Panc1 (cell line): ENCODE measurements around the gene MBNL2.

ENCODE experiments used
- TF ChIP-seq, protein P1 (sequence below), 2 experiments: IDR thresholded peaks; 2 replicates each; pipeline ENCODE4 v1.6.1; 2011 to 2012; ENCODE audit warnings: low read depth in 2 of 2, control low read depth in 1 of 2, low read length in 1 of 2, mild to moderate bottlenecking in 1 of 2, moderate library complexity in 1 of 2; ENCODE audit not compliant: insufficient read depth in 1 of 2
- TF ChIP-seq, protein P2 (sequence below): fragments of 450-650 bp; IDR thresholded peaks from 2 replicates; pipeline ENCODE4 v1.5.1; 2017; ENCODE audit warnings: mild to moderate bottlenecking

DNA sequence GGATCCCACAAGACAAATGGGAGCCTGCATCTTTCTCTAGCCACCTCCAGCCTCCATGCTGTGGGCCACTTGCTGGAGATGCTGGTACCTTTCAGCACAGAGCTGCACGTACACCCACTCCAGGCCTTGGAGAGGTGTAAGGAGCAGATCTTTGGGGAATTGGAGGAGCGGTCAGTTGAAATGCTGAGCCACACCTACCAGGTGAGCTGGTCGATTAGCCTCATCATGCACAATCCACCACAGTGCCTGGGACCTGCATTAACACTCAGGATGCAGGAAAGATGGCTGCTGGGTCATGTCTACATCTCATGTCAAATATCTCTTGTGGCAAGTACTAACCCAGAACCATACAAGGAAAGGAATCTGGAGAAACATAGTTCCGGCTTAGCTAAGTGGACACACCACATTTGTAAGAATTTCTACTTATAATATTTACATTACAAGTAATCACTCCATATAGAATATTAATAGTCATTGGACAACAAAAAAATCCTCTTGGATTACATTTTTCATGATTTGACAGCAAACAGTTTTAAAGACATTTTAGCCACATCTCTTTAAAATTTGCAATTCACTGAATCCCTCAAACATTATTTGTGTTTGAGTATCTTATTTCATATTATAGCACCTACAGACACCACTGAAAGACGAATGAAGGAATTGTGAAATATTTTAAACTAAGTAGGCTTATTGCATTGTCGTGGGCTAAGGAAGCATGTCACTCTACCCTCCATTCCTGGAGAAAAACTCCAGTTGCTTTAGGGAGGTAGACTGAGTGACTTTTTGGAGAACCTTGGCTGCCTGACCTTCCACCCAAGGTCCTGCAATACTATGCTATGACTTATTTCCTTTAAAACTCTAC lies 21.8 kb upstream of the MBNL2 start:
- TF ChIP-seq, protein P1, sequence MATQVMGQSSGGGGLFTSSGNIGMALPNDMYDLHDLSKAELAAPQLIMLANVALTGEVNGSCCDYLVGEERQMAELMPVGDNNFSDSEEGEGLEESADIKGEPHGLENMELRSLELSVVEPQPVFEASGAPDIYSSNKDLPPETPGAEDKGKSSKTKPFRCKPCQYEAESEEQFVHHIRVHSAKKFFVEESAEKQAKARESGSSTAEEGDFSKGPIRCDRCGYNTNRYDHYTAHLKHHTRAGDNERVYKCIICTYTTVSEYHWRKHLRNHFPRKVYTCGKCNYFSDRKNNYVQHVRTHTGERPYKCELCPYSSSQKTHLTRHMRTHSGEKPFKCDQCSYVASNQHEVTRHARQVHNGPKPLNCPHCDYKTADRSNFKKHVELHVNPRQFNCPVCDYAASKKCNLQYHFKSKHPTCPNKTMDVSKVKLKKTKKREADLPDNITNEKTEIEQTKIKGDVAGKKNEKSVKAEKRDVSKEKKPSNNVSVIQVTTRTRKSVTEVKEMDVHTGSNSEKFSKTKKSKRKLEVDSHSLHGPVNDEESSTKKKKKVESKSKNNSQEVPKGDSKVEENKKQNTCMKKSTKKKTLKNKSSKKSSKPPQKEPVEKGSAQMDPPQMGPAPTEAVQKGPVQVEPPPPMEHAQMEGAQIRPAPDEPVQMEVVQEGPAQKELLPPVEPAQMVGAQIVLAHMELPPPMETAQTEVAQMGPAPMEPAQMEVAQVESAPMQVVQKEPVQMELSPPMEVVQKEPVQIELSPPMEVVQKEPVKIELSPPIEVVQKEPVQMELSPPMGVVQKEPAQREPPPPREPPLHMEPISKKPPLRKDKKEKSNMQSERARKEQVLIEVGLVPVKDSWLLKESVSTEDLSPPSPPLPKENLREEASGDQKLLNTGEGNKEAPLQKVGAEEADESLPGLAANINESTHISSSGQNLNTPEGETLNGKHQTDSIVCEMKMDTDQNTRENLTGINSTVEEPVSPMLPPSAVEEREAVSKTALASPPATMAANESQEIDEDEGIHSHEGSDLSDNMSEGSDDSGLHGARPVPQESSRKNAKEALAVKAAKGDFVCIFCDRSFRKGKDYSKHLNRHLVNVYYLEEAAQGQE (IDR thresholded peaks at IDR 0.05; ENCODE audit: insufficient read depth in 1 of 2, low read depth in 2 of 2, low read length in 1 of 2) = no peak
- TF ChIP-seq, protein P2, sequence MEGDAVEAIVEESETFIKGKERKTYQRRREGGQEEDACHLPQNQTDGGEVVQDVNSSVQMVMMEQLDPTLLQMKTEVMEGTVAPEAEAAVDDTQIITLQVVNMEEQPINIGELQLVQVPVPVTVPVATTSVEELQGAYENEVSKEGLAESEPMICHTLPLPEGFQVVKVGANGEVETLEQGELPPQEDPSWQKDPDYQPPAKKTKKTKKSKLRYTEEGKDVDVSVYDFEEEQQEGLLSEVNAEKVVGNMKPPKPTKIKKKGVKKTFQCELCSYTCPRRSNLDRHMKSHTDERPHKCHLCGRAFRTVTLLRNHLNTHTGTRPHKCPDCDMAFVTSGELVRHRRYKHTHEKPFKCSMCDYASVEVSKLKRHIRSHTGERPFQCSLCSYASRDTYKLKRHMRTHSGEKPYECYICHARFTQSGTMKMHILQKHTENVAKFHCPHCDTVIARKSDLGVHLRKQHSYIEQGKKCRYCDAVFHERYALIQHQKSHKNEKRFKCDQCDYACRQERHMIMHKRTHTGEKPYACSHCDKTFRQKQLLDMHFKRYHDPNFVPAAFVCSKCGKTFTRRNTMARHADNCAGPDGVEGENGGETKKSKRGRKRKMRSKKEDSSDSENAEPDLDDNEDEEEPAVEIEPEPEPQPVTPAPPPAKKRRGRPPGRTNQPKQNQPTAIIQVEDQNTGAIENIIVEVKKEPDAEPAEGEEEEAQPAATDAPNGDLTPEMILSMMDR = no peak
